ES-I3 (cell line): ENCODE data around the gene PRR14.

ENCODE experiments used
- H3K36me3 ChIP-seq: 2 replicates; pipeline ENCODE4 v1.6.1; 2013; ENCODE audit warnings: mild to moderate bottlenecking, low read length, control low read depth, moderate library complexity; ENCODE audit not compliant: insufficient read depth
- H3K4me1 ChIP-seq: 2 replicates; pipeline ENCODE4 v1.6.1; 2013; ENCODE audit warnings: mild to moderate bottlenecking, control low read depth, low read length; ENCODE audit not compliant: insufficient read depth
- H3K9ac ChIP-seq: 2 replicates; pipeline ENCODE4 v1.6.1; 2013; ENCODE audit warnings: low read depth, mild to moderate bottlenecking, low read length, moderate library complexity
- H3K9me3 ChIP-seq: 2 replicates; pipeline ENCODE4 v1.6.1; 2013; ENCODE audit warnings: mild to moderate bottlenecking, low read length, moderate library complexity; ENCODE audit not compliant: control insufficient read depth, insufficient read depth

Gene PRR14

GRCh38 chr16:30650369-30651123 is at the start of gene PRR14:
TSS of gene PRR14 (plus strand) at chr16:30650960. CDS start at chr16:30651646, 686 bp downstream.
- H3K36me3 ChIP-seq: no peaks in the 10 kb centered on the region
- no peaks in the 10 kb centered on the region for H3K4me1 ChIP-seq
- H3K9ac ChIP-seq: peak within 1 kb of the TSS; percentile 88
- no peaks in the 10 kb centered on the region for H3K9me3 ChIP-seq

GRCh38 chr16:30601966-30602365 is 48.8 kb upstream of the PRR14 start:
- no peak overlapping the region for H3K9ac ChIP-seq
- H3K36me3 ChIP-seq: no peaks in the 10 kb centered on the region; the same call in 1 of the 2 replicates
- no peaks in the 10 kb centered on the region for H3K4me1 ChIP-seq
- H3K9me3 ChIP-seq: no peaks in the 10 kb centered on the region

- Histone ChIP-seq H3K4me1 (no peaks in the 10 kb centered on the region), H3K9ac (no peak overlapping the region), H3K9me3 (no peaks in the 10 kb centered on the region), H3K36me3 (peaks cover 2% of the 10 kb centered on the region; the same call in 1 of the 2 replicates)
Observed at GRCh38 chr16:30602616-30603277, 48.0 kb upstream of the PRR14 start.

- Histone ChIP-seq H3K9ac (no peak overlapping the region), H3K4me1 (no peaks in the 10 kb centered on the region), H3K9me3 (no peaks in the 10 kb centered on the region), H3K36me3 (peaks cover 7% of the 10 kb centered on the region; the same call in 1 of the 2 replicates)
Observed at GRCh38 chr16:30603945-30604315, 46.8 kb upstream of the PRR14 start.

- no peaks in the 10 kb centered on the region for H3K4me1 ChIP-seq
- H3K36me3 ChIP-seq: peaks cover 7% of the 10 kb centered on the region; the same call in 1 of the 2 replicates
- H3K9ac ChIP-seq: no peak overlapping the region
- no peaks in the 10 kb centered on the region for H3K9me3 ChIP-seq
Observed at GRCh38 chr16:30604316-30604947, 46.3 kb upstream of the PRR14 start.

GRCh38 chr16:30605158-30605557 is 45.6 kb upstream of the PRR14 start:
- H3K36me3 ChIP-seq: peaks cover 7% of the 10 kb centered on the region; the same call in 1 of the 2 replicates
- H3K9me3 ChIP-seq: no peaks in the 10 kb centered on the region
- no peak overlapping the region for H3K9ac ChIP-seq
- no peaks in the 10 kb centered on the region for H3K4me1 ChIP-seq

GRCh38 chr16:30606004-30606403 is 44.8 kb upstream of the PRR14 start:
- Histone ChIP-seq H3K9me3 (no peaks in the 10 kb centered on the region), H3K9ac (no peak overlapping the region), H3K4me1 (no peaks in the 10 kb centered on the region), H3K36me3 (peaks cover 7% of the 10 kb centered on the region; the same call in 1 of the 2 replicates)

GRCh38 chr16:30609002-30609925 is 41.5 kb upstream of the PRR14 start:
- peaks cover 7% of the 10 kb centered on the region; the same call in 1 of the 2 replicates for H3K36me3 ChIP-seq
- H3K9ac ChIP-seq: peak overlapping the region; percentile 99
- no peaks in the 10 kb centered on the region for H3K4me1 ChIP-seq
- H3K9me3 ChIP-seq: no peaks in the 10 kb centered on the region

- Histone ChIP-seq H3K4me1 (no peaks in the 10 kb centered on the region), H3K36me3 (peaks cover 7% of the 10 kb centered on the region; the same call in 1 of the 2 replicates), H3K9me3 (no peaks in the 10 kb centered on the region), H3K9ac (peak within 1 kb of the TSS; percentile 99)
Observed at GRCh38 chr16:30609926-30610839, 40.6 kb upstream of the PRR14 start, which contains the start of gene ZNF689. TSS of gene ZNF689 (minus strand) at chr16:30610389. CDS start at chr16:30610041, 348 bp downstream.

GRCh38 chr16:30615358-30616091 is 35.2 kb upstream of the PRR14 start:
- Histone ChIP-seq H3K4me1 (no peaks in the 10 kb centered on the region), H3K9me3 (no peaks in the 10 kb centered on the region), H3K36me3 (no peaks in the 10 kb centered on the region), H3K9ac (no peak overlapping the region)

GRCh38 chr16:30619202-30619601 is 31.6 kb upstream of the PRR14 start:
- Histone ChIP-seq H3K4me1 (no peaks in the 10 kb centered on the region), H3K9ac (no peak overlapping the region), H3K36me3 (no peaks in the 10 kb centered on the region), H3K9me3 (no peaks in the 10 kb centered on the region)

GRCh38 chr16:30619638-30620037 is 31.1 kb upstream of the PRR14 start:
- no peaks in the 10 kb centered on the region for H3K36me3 ChIP-seq
- no peaks in the 10 kb centered on the region for H3K4me1 ChIP-seq
- no peak overlapping the region for H3K9ac ChIP-seq
- no peaks in the 10 kb centered on the region for H3K9me3 ChIP-seq
